ENCODE results near the gene MID1IP1. TPM values are rescaled to one million over a fixed set of nuclear protein-coding genes. Genes with fewer than 3 reads are reported as not detected.

Gene MID1IP1
- total and polyA plus RNA-seq, 9 donors, result 14.5 to 80.9 (median 54.0) TPM

- 71 to 79% (median 77%) methylated on average over 5 of the region's 5 CpGs for WGBS, 3 donors
- H3K27ac ChIP-seq, result no peak overlapping the region
- H3K9me3 ChIP-seq, result no peaks in the 10 kb centered on the region
- intact Hi-C loops (cut with DNase I), result no loop called here
- H3K4me1 ChIP-seq (ENCODE audit: insufficient read depth), result no peaks in the 10 kb centered on the region
- DNase-seq, result no peak
- no peaks in the 10 kb centered on the region for H3K27me3 ChIP-seq
- H3K4me3 ChIP-seq, result no peak overlapping the region
- TF ChIP-seq EP300 (IDR thresholded peaks at IDR 0.05) (no peak), CTCF (IDR thresholded peaks at IDR 0.05) (no peak), POLR2A (IDR thresholded peaks at IDR 0.05) (no peak)
- no peaks in the 10 kb centered on the region for H3K36me3 ChIP-seq
Measured at GRCh38 chrX:38847206-38847902, 46.1 kb downstream of the MID1IP1 start.

GRCh38 chrX:38847903-38848230, 46.6 kb downstream of the MID1IP1 start:
- Histone ChIP-seq H3K27me3 (no peaks in the 10 kb centered on the region), H3K4me1 (ENCODE audit: insufficient read depth) (no peaks in the 10 kb centered on the region), H3K27ac (no peak overlapping the region), H3K36me3 (no peaks in the 10 kb centered on the region), H3K9me3 (no peaks in the 10 kb centered on the region), H3K4me3 (no peak overlapping the region)
- intact Hi-C loops (cut with DNase I), result no loop called here
- WGBS, 3 donors, result 75 to 90% (median 80%) methylated on average over 1 of the region's 1 CpG
- DNase-seq, result no peak
- no peak for TF ChIP-seq EP300 (IDR thresholded peaks at IDR 0.05)
- TF ChIP-seq POLR2A (IDR thresholded peaks at IDR 0.05), result no peak
- TF ChIP-seq CTCF (IDR thresholded peaks at IDR 0.05), result no peak

- 80 to 85% (median 83%) methylated on average over 7 of the region's 7 CpGs for WGBS, 3 donors
- Histone ChIP-seq H3K27ac (no peak overlapping the region), H3K36me3 (no peaks in the 10 kb centered on the region), H3K9me3 (no peaks in the 10 kb centered on the region), H3K27me3 (no peaks in the 10 kb centered on the region), H3K4me3 (no peak overlapping the region), H3K4me1 (ENCODE audit: insufficient read depth) (no peaks in the 10 kb centered on the region)
- TF ChIP-seq CTCF (IDR thresholded peaks at IDR 0.05) (no peak), POLR2A (IDR thresholded peaks at IDR 0.05) (no peak), EP300 (IDR thresholded peaks at IDR 0.05) (no peak)
- no peak for DNase-seq
- intact Hi-C loops (cut with DNase I), result no loop called here
Measured at GRCh38 chrX:38848671-38849455, 47.6 kb downstream of the MID1IP1 start.

GRCh38 chrX:38850807-38851544, 49.7 kb downstream of the MID1IP1 start:
- TF ChIP-seq EP300 (IDR thresholded peaks at IDR 0.05) (no peak), CTCF (IDR thresholded peaks at IDR 0.05) (no peak)
- Histone ChIP-seq H3K9me3 (no peaks in the 10 kb centered on the region), H3K27ac (no peak overlapping the region), H3K27me3 (no peaks in the 10 kb centered on the region), H3K4me1 (ENCODE audit: insufficient read depth) (no peaks in the 10 kb centered on the region), H3K36me3 (no peaks in the 10 kb centered on the region), H3K4me3 (no peak overlapping the region)
- WGBS, 3 donors, result 77 to 78% (median 77%) methylated on average over 6 of the region's 6 CpGs
- no peak for DNase-seq
- intact Hi-C loops (cut with DNase I), result no loop called here

Measured in ovary (tissue), 9 donors.